Suprapubic skin (tissue), 3 donors: ENCODE results near the gene APMAP.

Source experiments
- CTCF ChIP-seq, 2 donors: fragments of 200-600 bp in 1 of 2; fragments of 450-650 bp in 1 of 2; sonication (generic) in 1 of 2; IDR thresholded peaks; one replicate each; pipeline ENCODE4 v1.5.1; 2016 to 2019; ENCODE audit warnings: antibody characterized with exemption in 2 of 2, mild to moderate bottlenecking in 1 of 2, moderate library complexity in 1 of 2
- POLR2A ChIP-seq, 2 donors: fragments of 450-650 bp; IDR thresholded peaks; one replicate each; pipeline ENCODE4 v1.6.1; 2017; ENCODE audit warnings: antibody characterized with exemption in 2 of 2, mild to moderate bottlenecking in 2 of 2, moderate library complexity in 2 of 2

GRCh38 chr20:24952376-24953208, 40.0 kb downstream of the APMAP start:
- TF ChIP-seq CTCF (IDR thresholded peaks at IDR 0.05), result no peak
- TF ChIP-seq POLR2A (IDR thresholded peaks at IDR 0.05), result no peak
